Measurements from ENCODE around the gene KLHDC4. TPM values are rescaled to one million over a fixed set of nuclear protein-coding genes. Genes with fewer than 3 reads are reported as not detected.

The KLHDC4 gene
- total and polyA plus RNA-seq, 9 of the 15 experiments (the other 6 are each of a cell fraction or from before 2014, with no cell fraction given): 1.3 to 68.1 (median 32.8) TPM

DNA sequence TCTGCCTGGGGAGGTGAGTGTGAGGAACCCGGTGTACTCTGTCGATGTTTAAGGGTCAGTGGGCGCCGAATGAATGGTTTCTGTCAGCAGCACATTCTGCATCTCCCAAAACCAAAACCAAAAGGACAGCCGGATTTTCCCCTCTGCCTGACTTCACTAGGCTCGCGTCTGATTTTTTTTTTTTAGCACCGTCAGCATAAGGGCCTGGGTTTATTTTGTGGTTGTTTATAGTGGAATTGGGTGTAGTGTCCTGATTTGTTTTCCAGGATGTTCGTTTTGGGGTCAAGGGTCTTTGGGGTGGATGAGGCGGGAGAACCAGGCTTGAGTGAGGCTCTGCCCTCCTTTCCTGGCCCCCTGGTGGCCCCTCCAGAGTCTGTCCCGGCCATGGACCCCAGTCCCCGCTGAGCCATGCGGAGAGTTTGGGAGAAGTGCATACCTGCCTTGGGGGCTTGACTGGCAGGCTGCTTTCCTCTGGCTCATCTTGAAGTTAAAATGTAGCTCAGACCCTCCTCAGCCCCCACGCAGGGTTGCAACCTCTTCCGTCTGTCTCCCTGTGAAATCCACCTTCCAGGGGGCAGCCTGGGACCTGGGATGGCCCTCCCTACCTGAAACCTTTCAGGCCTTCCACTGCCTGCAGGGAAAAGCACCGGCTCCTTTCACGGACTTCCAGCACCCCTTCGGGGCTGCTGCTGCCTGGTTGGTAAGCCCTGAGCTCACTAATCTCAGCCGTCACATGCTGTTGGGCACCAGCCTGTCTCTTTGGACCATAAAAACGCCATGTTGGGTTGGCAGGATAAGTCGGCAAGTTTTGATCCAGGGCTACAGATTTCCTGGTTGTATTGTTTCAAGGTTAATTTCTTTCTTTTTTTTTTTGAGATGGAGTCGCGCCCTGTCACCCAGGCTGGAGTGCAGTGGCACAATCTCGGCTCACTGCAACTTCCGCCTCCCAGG lies 103.3 kb downstream of the KLHDC4 start:
- no peaks in the 10 kb centered on the region for H3K9me3 ChIP-seq (replicated peaks; ENCODE audit: control insufficient read depth, insufficient read depth, low read depth, low read length)
- H3K27me3 ChIP-seq (ENCODE audit: control insufficient read depth in 2 of 2, insufficient read depth in 2 of 2, low read length in 2 of 2): peaks cover 47 to 81% of the 10 kb centered on the region in 2 experiments
- no peaks in the 10 kb centered on the region for H3K36me3 ChIP-seq (ENCODE audit: control insufficient read depth, insufficient read depth, low read length)
- in situ Hi-C loops (cut with MboI) (no loop called here), intact Hi-C loops (cut with micrococcal nuclease) (no loop called here)
- no peak for DNase-seq (ENCODE audit: extremely low read depth in 1 of 4, low spot score in 3 of 4)
- no TSS peak for BruUV-seq (replicated peaks)
- no peaks in the 10 kb centered on the region for H3K79me2 ChIP-seq (ENCODE audit: control insufficient read depth, insufficient read depth, low read length)
- no peaks in the 10 kb centered on the region; a peak in 1 of 5 replicates for H3K4me1 ChIP-seq (replicated peaks in 1 of 2; ENCODE audit: control insufficient read depth in 2 of 2, insufficient read depth in 2 of 2, low read length in 2 of 2)
- ChIA-PET POLR2A (interaction anchor here (0.6 to 1.3 kb wide), 3 partner anchors 26 to 955 kb away, joined by 3 read pairs; no protein-coding TSS in a partner anchor), CTCF (ENCODE audit: low intra/inter-chr PET ratio) (no interaction called here)
- H4K20me1 ChIP-seq (replicated peaks; ENCODE audit: control insufficient read depth, insufficient read depth, low read length): peaks cover 28% of the 10 kb centered on the region
- no peak overlapping the region for H2AFZ ChIP-seq (ENCODE audit: low read depth, low read length)
- 8% methylated on average over 21 of the region's 25 CpGs for WGBS (ENCODE audit: insufficient coverage, low coverage, missing lambda C conversion rate)
- FAIRE-seq: no peak
- no peak overlapping the region for H3K9ac ChIP-seq (ENCODE audit: insufficient read depth in 1 of 2, low read depth in 2 of 2, low read length in 2 of 2)
- H3K9me1 ChIP-seq (ENCODE audit: control insufficient read depth, insufficient read depth, low read length): no peaks in the 10 kb centered on the region
- H3K27ac ChIP-seq (ENCODE audit: extremely low read depth, low read depth, low read length): no peak overlapping the region
- H3K4me3 ChIP-seq: no peak overlapping the region
- H3K4me2 ChIP-seq (ENCODE audit: insufficient read depth, low read length): no peak overlapping the region
- ATAC-seq: no peak
- peak; percentile 86 for TF ChIP-seq ZNF316 (IDR thresholded peaks at IDR 0.05)
- TF ChIP-seq U2AF2 (optimal IDR thresholded peaks at IDR 0.05; ENCODE audit: low read depth, low read length): no peak
- TF ChIP-seq MAFF (IDR thresholded peaks at IDR 0.05; ENCODE audit: low read length): peak; percentile 48; the same call in 1 of the 2 replicates
- peak; percentile 44; the same call in 1 of the 2 replicates for TF ChIP-seq C11orf30 (IDR thresholded peaks at IDR 0.05; ENCODE audit: low read depth)
- no peak for TF ChIP-seq JUN (IDR thresholded peaks at IDR 0.05; ENCODE audit: borderline replicate concordance, low read depth, low read length)
- no peak for TF ChIP-seq JUN (CRISPR knock-in tag; IDR thresholded peaks at IDR 0.05; ENCODE audit: borderline replicate concordance)
- no peak for TF ChIP-seq PYGO2 (tag; IDR thresholded peaks at IDR 0.05)
- no peak for TF ChIP-seq PHB (CRISPR knock-in tag; IDR thresholded peaks at IDR 0.05)
- peak; percentile 50 for TF ChIP-seq MAFG (tag; conservative IDR thresholded peaks at IDR 0.05)
- TF ChIP-seq, protein P1, sequence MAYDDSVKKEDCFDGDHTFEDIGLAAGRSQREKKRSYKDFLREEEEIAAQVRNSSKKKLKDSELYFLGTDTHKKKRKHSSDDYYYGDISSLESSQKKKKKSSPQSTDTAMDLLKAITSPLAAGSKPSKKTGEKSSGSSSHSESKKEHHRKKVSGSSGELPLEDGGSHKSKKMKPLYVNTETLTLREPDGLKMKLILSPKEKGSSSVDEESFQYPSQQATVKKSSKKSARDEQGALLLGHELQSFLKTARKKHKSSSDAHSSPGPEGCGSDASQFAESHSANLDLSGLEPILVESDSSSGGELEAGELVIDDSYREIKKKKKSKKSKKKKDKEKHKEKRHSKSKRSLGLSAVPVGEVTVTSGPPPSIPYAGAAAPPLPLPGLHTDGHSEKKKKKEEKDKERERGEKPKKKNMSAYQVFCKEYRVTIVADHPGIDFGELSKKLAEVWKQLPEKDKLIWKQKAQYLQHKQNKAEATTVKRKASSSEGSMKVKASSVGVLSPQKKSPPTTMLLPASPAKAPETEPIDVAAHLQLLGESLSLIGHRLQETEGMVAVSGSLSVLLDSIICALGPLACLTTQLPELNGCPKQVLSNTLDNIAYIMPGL (CRISPR knock-in tag; IDR thresholded peaks at IDR 0.05): no peak
- TF ChIP-seq MAFK (IDR thresholded peaks at IDR 0.05; ENCODE audit: low read length): peak; percentile 24; the same call in 1 of the 2 replicates
- no peak for TF ChIP-seq FOXA1 (IDR thresholded peaks at IDR 0.05; ENCODE audit: borderline replicate concordance)
- TF ChIP-seq, protein P2, sequence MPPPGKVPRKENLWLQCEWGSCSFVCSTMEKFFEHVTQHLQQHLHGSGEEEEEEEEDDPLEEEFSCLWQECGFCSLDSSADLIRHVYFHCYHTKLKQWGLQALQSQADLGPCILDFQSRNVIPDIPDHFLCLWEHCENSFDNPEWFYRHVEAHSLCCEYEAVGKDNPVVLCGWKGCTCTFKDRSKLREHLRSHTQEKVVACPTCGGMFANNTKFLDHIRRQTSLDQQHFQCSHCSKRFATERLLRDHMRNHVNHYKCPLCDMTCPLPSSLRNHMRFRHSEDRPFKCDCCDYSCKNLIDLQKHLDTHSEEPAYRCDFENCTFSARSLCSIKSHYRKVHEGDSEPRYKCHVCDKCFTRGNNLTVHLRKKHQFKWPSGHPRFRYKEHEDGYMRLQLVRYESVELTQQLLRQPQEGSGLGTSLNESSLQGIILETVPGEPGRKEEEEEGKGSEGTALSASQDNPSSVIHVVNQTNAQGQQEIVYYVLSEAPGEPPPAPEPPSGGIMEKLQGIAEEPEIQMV (tag; conservative IDR thresholded peaks at IDR 0.05; ENCODE audit: low read depth): no peak
- TF ChIP-seq NFATC3 (IDR thresholded peaks at IDR 0.05): no peak
- TF ChIP-seq, protein P3, sequence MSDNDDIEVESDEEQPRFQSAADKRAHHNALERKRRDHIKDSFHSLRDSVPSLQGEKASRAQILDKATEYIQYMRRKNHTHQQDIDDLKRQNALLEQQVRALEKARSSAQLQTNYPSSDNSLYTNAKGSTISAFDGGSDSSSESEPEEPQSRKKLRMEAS (CRISPR knock-in tag; IDR thresholded peaks at IDR 0.05): no peak
- no peak for TF ChIP-seq HIVEP1 (CRISPR knock-in tag; IDR thresholded peaks at IDR 0.05)
- no peak for TF ChIP-seq ZNF263 (CRISPR knock-in tag; IDR thresholded peaks at IDR 0.05; ENCODE audit: borderline replicate concordance)
- no peak for TF ChIP-seq SIRT6 (IDR thresholded peaks at IDR 0.05; ENCODE audit: low read depth, low read length)
